A549 (cell line): ENCODE measurements around the gene CFAP298.
"Not testable (repeated sequence)": the region's sequence is repeated elsewhere in the genome, so short reads cannot be mapped to it uniquely, and the experiment has no call there.

Experiments
- JUNB ChIP-seq: fragments of >200 bp; sonication (Bioruptor Twin); formaldehyde crosslinking; IDR thresholded peaks from 2 replicates; pipeline ENCODE4 v1.6.1; 2016
- PHF8 ChIP-seq: fragments of 200-600 bp; sonication (generic); IDR thresholded peaks from 2 replicates; pipeline ENCODE4 v1.6.1; 2016; ENCODE audit warnings: low read depth, mild to moderate bottlenecking, antibody characterized with exemption, moderate library complexity, borderline replicate concordance
- RAD21 ChIP-seq, 2 experiments: fragments of >200 bp in 1 of 2; sonication (Bioruptor Twin) in 1 of 2; formaldehyde crosslinking in 1 of 2; IDR thresholded peaks in 1 of 2; conservative IDR thresholded peaks in 1 of 2; 2 replicates in 1 of 2; 3 replicates in 1 of 2; pipeline ENCODE4 v1.6.1; 2012 to 2018; ENCODE audit warnings: inconsistent platforms in 1 of 2
- TF ChIP-seq, protein P1 (sequence below): fragments of >200 bp; sonication (Bioruptor Twin); formaldehyde crosslinking; IDR thresholded peaks from 3 replicates; pipeline ENCODE4 v1.5.1; 2016

DNA sequence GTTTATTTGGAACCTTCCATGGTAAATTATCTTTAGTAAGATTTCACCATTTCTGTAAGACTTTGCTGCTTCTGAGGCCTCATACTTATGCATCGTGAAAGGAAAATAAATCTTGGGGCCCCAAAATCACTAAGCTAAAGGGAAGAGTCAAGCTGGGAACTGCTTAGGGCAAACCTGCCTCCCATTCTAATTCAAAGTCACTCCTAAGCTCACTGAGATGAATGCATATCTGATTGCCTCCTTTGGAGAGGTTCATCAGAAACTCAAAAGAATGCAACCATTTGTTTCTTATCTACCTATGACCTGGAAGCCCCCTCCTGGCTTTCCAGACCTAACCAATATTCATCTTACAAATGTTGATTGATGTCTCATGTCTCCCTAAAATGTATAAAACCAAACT is 50.7 kb downstream of the CFAP298 start:
- TF ChIP-seq PHF8; RAD21 (conservative IDR thresholded peaks at IDR 0.05 in 1 of 2, IDR thresholded peaks at IDR 0.05 in 1 of 2); JUNB: not testable (repeated sequence)
- TF ChIP-seq, protein P1, sequence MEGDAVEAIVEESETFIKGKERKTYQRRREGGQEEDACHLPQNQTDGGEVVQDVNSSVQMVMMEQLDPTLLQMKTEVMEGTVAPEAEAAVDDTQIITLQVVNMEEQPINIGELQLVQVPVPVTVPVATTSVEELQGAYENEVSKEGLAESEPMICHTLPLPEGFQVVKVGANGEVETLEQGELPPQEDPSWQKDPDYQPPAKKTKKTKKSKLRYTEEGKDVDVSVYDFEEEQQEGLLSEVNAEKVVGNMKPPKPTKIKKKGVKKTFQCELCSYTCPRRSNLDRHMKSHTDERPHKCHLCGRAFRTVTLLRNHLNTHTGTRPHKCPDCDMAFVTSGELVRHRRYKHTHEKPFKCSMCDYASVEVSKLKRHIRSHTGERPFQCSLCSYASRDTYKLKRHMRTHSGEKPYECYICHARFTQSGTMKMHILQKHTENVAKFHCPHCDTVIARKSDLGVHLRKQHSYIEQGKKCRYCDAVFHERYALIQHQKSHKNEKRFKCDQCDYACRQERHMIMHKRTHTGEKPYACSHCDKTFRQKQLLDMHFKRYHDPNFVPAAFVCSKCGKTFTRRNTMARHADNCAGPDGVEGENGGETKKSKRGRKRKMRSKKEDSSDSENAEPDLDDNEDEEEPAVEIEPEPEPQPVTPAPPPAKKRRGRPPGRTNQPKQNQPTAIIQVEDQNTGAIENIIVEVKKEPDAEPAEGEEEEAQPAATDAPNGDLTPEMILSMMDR = not testable (repeated sequence)
